KOPT-K1 (cell line): ENCODE measurements around the gene C1orf21.

ENCODE experiments used
- H3K27ac ChIP-seq: fragments of 200-600 bp; sonication (generic); 2 replicates; pipeline ENCODE4 v1.5.1; 2016; ENCODE audit warnings: antibody characterized with exemption, mild to moderate bottlenecking, low read depth, low read length; ENCODE audit not compliant: poor library complexity, severe bottlenecking
- H3K36me3 ChIP-seq: fragments of 200-600 bp; sonication (generic); 2 replicates; pipeline ENCODE4 v1.5.1; 2017; ENCODE audit warnings: antibody characterized with exemption, mild to moderate bottlenecking, low read length, moderate library complexity; ENCODE audit not compliant: insufficient read depth
- H3K9me3 ChIP-seq: fragments of 200-600 bp; sonication (generic); 2 replicates; pipeline ENCODE4 v1.5.1; 2017; ENCODE audit warnings: antibody characterized with exemption, low read length, mild to moderate bottlenecking; ENCODE audit not compliant: insufficient read depth, poor library complexity, severe bottlenecking

Gene C1orf21

DNA sequence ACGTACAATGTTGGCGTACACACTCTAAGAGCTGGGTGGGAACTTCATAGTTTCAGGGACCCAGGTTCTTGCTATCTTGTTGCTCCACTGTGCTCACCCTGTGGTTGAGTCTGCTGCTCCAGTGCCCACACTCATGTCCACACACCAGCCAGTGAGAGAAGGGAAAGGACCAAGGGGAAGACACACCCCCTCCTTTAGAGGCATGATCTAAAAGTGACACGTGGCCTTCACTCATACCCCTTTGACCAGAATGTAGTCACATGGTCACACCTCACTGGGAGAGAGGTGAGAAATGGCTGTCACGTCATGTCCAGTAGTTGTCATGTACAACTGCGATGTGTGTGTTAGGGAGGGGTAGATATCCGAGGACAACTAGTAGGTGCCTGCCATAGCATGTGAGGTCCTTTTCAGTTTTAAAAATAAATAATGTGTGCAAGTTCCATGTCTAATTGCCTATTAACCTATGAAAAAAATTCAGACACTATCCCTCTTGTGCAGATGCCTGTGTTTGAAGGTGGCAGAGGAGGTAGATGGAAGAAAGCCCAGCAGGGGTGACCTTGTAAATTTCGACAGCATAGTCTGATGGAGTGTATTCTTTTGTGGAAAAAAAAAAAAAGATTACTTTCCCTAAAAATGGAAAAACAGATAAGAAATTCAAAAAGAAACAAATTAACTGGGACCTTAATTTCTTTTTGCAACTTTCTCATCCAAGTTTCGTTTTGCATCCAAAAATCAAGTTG lies 149.6 kb downstream of the C1orf21 start:
- peaks cover 8% of the 10 kb centered on the region for H3K9me3 ChIP-seq
- no peak overlapping the region for H3K27ac ChIP-seq
- H3K36me3 ChIP-seq, result no peaks in the 10 kb centered on the region

DNA sequence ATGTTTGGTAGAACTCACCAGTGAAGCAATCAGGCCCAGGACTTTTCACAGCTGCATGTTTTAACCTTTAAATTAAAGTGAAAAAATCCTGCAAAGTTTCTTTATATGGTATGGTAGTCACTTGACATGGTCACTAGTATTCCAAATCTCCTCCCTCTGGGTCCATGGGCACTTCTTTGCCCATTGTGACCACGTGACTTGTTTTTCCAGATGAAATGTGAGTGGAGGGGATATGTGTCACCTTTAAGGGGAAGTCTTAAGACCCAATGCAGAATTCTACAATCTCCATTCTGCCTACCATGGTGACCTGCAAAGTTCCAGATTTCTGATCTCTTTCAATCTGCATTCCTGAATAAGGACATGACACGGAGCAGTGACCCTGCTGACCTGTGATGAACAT lies 152.8 kb downstream of the C1orf21 start:
- Histone ChIP-seq H3K27ac (no peak overlapping the region), H3K36me3 (no peaks in the 10 kb centered on the region), H3K9me3 (peaks cover 8% of the 10 kb centered on the region)

- H3K9me3 ChIP-seq, result peaks cover 8% of the 10 kb centered on the region
- H3K27ac ChIP-seq, result no peak overlapping the region
- H3K36me3 ChIP-seq, result no peaks in the 10 kb centered on the region
Measured at GRCh38 chr1:184541537-184542152, 154.8 kb downstream of the C1orf21 start.

DNA sequence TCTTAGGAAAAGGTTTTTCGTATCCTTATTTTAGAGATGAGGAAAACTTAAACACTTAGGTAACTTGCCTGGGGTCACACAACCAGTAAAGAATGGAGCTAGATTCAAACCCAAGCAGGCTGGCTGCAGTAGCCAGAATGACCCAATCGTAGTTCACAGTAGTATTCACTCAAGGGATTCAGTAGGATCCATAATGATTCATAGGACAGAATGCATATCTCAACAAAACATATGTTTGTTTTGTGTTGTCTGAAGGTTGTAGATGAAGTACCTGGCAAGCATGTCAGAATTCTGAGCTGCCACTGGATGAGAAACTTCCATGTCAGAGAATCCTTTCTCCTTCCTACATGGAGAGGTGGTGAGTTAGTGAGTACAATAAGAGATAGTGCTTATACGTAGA lies 155.5 kb downstream of the C1orf21 start:
- no peaks in the 10 kb centered on the region for H3K36me3 ChIP-seq
- H3K9me3 ChIP-seq, result peaks cover 8% of the 10 kb centered on the region
- no peak overlapping the region for H3K27ac ChIP-seq

GRCh38 chr1:184545601-184546000 lies 158.8 kb downstream of the C1orf21 start:
- H3K27ac ChIP-seq, result no peak overlapping the region
- H3K36me3 ChIP-seq, result no peaks in the 10 kb centered on the region
- H3K9me3 ChIP-seq, result no peaks in the 10 kb centered on the region

DNA sequence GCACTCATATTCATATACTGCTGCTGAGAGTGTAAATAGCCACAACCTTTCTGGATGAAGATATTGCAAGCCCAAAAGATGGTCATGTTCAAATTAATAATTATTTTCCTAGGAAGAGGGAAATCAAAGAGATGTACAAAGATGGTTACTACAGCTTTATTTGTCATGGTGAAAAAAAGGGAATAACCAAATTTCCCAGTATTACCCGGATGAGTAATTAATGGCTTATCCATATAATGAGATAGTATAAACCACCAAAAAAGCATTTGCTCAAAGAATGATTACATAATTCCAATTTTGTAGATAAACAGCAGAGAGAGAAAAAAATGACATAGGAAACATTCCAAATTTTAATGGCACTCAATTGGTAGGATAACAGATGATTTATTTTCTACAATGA lies 165.6 kb downstream of the C1orf21 start:
- Histone ChIP-seq H3K27ac (no peak overlapping the region), H3K36me3 (no peaks in the 10 kb centered on the region), H3K9me3 (no peaks in the 10 kb centered on the region)

GRCh38 chr1:184553845-184554244 lies 167.0 kb downstream of the C1orf21 start:
- H3K36me3 ChIP-seq, result no peaks in the 10 kb centered on the region
- no peaks in the 10 kb centered on the region for H3K9me3 ChIP-seq
- H3K27ac ChIP-seq, result no peak overlapping the region

GRCh38 chr1:184555665-184556641 lies 169.1 kb downstream of the C1orf21 start:
- H3K36me3 ChIP-seq, result no peaks in the 10 kb centered on the region
- no peak overlapping the region for H3K27ac ChIP-seq
- H3K9me3 ChIP-seq, result no peaks in the 10 kb centered on the region

GRCh38 chr1:184556665-184557064 lies 169.8 kb downstream of the C1orf21 start:
- no peak overlapping the region for H3K27ac ChIP-seq
- H3K9me3 ChIP-seq, result no peaks in the 10 kb centered on the region
- no peaks in the 10 kb centered on the region for H3K36me3 ChIP-seq

- Histone ChIP-seq H3K36me3 (no peaks in the 10 kb centered on the region), H3K27ac (no peak overlapping the region), H3K9me3 (no peaks in the 10 kb centered on the region)
Measured at GRCh38 chr1:184557423-184558347, 170.9 kb downstream of the C1orf21 start.

- Histone ChIP-seq H3K36me3 (no peaks in the 10 kb centered on the region), H3K9me3 (no peaks in the 10 kb centered on the region), H3K27ac (no peak overlapping the region)
Measured at GRCh38 chr1:184558691-184559090, 171.9 kb downstream of the C1orf21 start.

DNA sequence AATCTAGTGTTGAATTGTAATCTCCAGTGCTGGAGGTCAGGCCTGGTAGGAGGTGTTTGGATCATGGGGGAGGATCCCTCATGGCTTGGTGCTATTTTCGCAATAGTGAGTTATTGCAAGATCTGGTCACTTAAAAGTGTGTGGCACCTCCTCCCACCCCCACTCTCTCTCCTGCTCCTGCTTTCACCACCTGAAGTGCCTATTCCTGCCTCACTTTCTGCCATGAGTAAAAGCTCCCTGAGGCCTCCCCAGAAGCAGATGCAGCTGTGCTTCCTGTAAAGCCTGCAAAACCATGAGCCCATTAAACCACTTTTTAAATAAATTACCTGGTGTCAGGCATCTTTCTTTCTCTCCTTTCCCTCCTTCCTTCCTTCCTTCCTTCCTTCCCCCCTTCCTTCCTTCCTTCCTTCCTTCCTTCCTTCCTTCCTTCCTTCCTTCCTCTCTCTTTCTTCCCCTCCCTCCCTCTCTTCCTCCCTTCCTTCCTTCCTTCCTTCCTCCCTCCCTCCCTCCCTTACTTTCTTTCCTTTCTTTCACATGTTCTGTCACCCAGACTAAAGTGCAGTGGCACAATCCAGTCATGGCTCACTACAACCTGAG lies 172.4 kb downstream of the C1orf21 start:
- no peaks in the 10 kb centered on the region for H3K36me3 ChIP-seq
- no peaks in the 10 kb centered on the region for H3K9me3 ChIP-seq
- no peak overlapping the region for H3K27ac ChIP-seq

GRCh38 chr1:184562806-184563205 lies 176.0 kb downstream of the C1orf21 start:
- no peaks in the 10 kb centered on the region for H3K36me3 ChIP-seq
- H3K27ac ChIP-seq, result no peak overlapping the region
- H3K9me3 ChIP-seq, result no peaks in the 10 kb centered on the region

- Histone ChIP-seq H3K27ac (no peak overlapping the region), H3K9me3 (no peaks in the 10 kb centered on the region), H3K36me3 (no peaks in the 10 kb centered on the region)
Measured at GRCh38 chr1:184563308-184563707, 176.5 kb downstream of the C1orf21 start.
